ENCODE results near the gene ATP5F1A. TPM values are rescaled to one million over a fixed set of nuclear protein-coding genes. Genes with fewer than 3 reads are reported as not detected.

ATP5F1A gene
- total and polyA plus RNA-seq, 2 experiments from 2014 or later, result 1,340 to 1,610 TPM

DNA sequence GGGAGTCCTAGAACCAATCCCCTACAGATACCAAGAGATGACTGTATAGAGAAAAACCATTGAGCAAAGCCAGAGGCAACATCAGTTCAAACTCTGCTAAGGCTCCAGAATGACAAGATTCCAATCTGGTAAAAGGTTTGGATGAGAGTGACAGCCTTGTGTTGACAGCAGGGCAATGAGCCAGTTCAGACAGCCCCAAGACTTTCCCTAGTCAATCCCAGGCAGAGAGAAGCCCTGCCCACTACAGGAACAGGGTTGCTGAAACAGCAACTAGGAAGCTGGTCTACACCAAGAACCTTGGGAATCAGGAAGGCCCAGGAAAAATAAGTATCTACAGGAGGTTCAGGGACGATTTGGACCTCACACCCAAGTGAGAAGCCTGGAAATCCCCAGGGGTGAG, 29.3 kb downstream of the ATP5F1A start:
- H3K27me3 ChIP-seq, result no peaks in the 10 kb centered on the region
- no peak overlapping the region for H3K27ac ChIP-seq
- no peaks in the 10 kb centered on the region for H3K4me1 ChIP-seq (ENCODE audit: low read depth)
- TF ChIP-seq, protein P1, sequence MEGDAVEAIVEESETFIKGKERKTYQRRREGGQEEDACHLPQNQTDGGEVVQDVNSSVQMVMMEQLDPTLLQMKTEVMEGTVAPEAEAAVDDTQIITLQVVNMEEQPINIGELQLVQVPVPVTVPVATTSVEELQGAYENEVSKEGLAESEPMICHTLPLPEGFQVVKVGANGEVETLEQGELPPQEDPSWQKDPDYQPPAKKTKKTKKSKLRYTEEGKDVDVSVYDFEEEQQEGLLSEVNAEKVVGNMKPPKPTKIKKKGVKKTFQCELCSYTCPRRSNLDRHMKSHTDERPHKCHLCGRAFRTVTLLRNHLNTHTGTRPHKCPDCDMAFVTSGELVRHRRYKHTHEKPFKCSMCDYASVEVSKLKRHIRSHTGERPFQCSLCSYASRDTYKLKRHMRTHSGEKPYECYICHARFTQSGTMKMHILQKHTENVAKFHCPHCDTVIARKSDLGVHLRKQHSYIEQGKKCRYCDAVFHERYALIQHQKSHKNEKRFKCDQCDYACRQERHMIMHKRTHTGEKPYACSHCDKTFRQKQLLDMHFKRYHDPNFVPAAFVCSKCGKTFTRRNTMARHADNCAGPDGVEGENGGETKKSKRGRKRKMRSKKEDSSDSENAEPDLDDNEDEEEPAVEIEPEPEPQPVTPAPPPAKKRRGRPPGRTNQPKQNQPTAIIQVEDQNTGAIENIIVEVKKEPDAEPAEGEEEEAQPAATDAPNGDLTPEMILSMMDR (IDR thresholded peaks at IDR 0.05; ENCODE audit: low read depth, low read length), result no peak
- no peak for DNase-seq (ENCODE audit: low read depth in 1 of 2, low spot score in 1 of 2)
- no peaks in the 10 kb centered on the region for H3K36me3 ChIP-seq
- no peaks in the 10 kb centered on the region for H3K9me3 ChIP-seq (ENCODE audit: low read depth)
- H3K4me3 ChIP-seq, result no peak overlapping the region

DNA sequence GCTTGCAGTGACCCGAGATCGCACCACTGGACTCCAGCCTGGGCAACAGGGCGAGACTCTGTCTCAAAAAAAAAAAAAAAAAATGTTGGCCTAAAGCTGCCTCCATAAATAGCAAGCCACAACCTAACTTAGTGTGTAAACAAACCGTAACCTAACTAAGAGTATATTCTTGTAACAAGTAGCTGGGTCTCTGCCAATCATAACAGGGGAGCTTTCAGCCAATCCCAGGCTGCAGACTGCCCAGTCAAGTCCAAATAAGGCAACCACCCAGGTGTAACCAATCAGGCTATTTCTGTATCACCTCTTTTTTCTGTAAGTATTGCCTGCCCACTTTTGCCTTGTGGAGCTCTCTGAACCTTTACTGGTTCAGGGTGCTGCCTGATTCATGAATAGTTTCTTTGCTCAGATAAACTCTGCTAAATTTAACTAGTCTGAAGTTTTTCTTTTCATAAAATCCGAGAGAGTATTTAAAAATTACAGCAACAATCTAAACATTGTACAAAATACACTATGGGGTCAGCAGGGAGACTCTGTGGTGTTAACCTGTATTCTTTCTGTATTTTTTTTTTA, 30.6 kb downstream of the ATP5F1A start:
- H3K4me3 ChIP-seq, result no peak overlapping the region
- H3K4me1 ChIP-seq (ENCODE audit: low read depth), result no peaks in the 10 kb centered on the region
- H3K36me3 ChIP-seq, result no peaks in the 10 kb centered on the region
- H3K27ac ChIP-seq, result no peak overlapping the region
- no peaks in the 10 kb centered on the region for H3K9me3 ChIP-seq (ENCODE audit: low read depth)
- TF ChIP-seq, protein P1 (IDR thresholded peaks at IDR 0.05; ENCODE audit: low read depth, low read length), result no peak
- DNase-seq (ENCODE audit: low read depth in 1 of 2, low spot score in 1 of 2), result peak in 1 of 2 donors; percentile 29
- no peaks in the 10 kb centered on the region for H3K27me3 ChIP-seq

GRCh38 chr18:46062781-46063180, 35.3 kb downstream of the ATP5F1A start:
- no peaks in the 10 kb centered on the region for H3K27me3 ChIP-seq
- no peaks in the 10 kb centered on the region for H3K36me3 ChIP-seq
- DNase-seq (ENCODE audit: low read depth in 1 of 2, low spot score in 1 of 2), result no peak
- no peak overlapping the region for H3K4me3 ChIP-seq
- no peak overlapping the region for H3K27ac ChIP-seq
- H3K4me1 ChIP-seq (ENCODE audit: low read depth), result no peaks in the 10 kb centered on the region
- TF ChIP-seq, protein P1 (IDR thresholded peaks at IDR 0.05; ENCODE audit: low read depth, low read length), result no peak
- no peaks in the 10 kb centered on the region for H3K9me3 ChIP-seq (ENCODE audit: low read depth)

DNA sequence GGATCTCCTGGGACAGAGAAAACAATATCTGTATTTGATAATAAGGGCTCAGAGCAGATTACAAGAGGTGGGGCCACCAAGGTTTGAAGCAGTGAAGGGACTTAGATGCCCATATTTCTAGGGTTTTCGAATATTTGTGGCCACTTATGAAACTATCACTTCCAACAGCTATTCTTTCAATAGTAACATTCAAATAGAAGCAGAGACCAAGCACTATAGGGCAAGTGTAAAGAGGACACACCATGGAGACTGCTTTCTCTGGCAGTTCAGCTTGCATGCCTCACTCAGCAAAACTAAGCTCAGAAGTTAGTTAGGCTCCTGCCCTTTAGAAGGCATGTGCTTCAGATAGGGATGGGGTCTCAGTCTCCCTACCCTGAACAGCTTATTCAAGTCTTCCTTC, 36.3 kb downstream of the ATP5F1A start:
- Histone ChIP-seq H3K4me3 (no peak overlapping the region), H3K27me3 (no peaks in the 10 kb centered on the region), H3K27ac (no peak overlapping the region), H3K9me3 (ENCODE audit: low read depth) (no peaks in the 10 kb centered on the region), H3K4me1 (ENCODE audit: low read depth) (no peaks in the 10 kb centered on the region), H3K36me3 (no peaks in the 10 kb centered on the region)
- TF ChIP-seq, protein P1 (IDR thresholded peaks at IDR 0.05; ENCODE audit: low read depth, low read length), result no peak
- DNase-seq (ENCODE audit: low read depth in 1 of 2, low spot score in 1 of 2), result no peak

GRCh38 chr18:46061387-46061786, 36.7 kb downstream of the ATP5F1A start:
- no peaks in the 10 kb centered on the region for H3K9me3 ChIP-seq (ENCODE audit: low read depth)
- TF ChIP-seq, protein P1 (IDR thresholded peaks at IDR 0.05; ENCODE audit: low read depth, low read length), result no peak
- no peaks in the 10 kb centered on the region for H3K27me3 ChIP-seq
- H3K4me3 ChIP-seq, result no peak overlapping the region
- no peak for DNase-seq (ENCODE audit: low read depth in 1 of 2, low spot score in 1 of 2)
- no peaks in the 10 kb centered on the region for H3K36me3 ChIP-seq
- H3K27ac ChIP-seq, result no peak overlapping the region
- no peaks in the 10 kb centered on the region for H3K4me1 ChIP-seq (ENCODE audit: low read depth)
